Stimulated activated CD8-positive, alpha-beta memory T cell treated with anti-CD3 and anti-CD28 coated beads, Interleukin-15, amount 100 ng/mL, for 24 hours (primary cell): ENCODE data around the gene LRPAP1.

ENCODE experiments used
- DNase-seq: peaks from one replicate; pipeline ENCODE4 v3.0.0-alpha.2; 2020; ENCODE audit warnings: low read depth

LRPAP1 gene

DNA sequence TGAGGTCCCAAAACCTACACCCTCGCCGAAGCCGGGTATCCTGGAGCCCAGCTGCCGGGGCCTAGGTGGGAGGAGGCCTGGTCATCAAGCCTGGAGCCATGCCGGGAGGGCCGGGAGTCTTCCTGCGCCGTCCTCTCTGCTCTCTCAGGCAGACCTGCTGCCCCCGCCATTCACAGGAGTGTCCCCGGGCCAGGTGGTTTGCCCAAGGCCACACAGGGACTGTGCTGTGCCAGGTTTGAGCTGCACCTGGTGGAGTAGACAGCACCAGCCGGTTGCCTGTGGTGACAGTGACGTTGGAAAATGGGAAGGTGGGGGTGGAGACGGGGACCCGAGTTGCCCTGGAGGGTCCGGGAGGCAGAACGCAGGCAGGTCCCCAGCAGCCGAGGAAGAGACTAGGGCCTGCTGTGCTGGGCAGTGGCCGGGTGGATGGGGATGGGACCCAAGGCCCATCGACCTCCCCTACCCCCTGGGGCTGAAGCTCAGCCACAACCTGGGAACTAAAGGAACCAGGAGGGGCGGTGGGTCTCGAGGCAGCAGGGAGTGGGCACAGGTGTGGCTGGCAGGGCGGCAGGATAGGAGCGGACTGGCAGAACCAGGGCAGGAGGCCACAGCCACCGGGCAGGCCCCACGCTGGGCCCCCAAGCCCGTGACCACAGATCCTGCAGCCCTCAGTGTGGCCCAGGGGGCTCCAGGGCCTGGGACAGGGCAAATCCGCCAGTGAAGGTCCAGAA, 59.6 kb downstream of the LRPAP1 start:
- DNase-seq, result no peak

DNA sequence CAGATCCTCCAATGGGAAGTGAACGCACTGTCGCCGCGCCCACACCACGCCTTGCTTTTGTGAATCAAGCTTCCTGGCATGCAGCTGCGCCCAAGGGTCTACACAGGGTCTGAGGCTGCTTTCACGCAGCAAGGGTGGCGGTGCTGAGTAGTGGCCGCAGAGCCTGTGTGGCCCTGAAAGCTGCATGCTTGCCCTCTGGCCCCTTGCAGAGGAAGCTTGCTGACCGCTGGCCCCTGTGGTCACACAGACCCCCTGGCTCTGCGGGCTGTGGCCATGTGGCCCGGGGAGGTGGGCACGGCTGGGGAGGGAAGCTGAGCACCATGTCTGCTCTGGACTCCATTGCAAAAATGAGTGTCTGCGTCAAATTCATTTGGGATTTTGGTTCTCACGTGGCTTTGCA, 60.3 kb downstream of the LRPAP1 start:
- DNase-seq, result no peak

DNA sequence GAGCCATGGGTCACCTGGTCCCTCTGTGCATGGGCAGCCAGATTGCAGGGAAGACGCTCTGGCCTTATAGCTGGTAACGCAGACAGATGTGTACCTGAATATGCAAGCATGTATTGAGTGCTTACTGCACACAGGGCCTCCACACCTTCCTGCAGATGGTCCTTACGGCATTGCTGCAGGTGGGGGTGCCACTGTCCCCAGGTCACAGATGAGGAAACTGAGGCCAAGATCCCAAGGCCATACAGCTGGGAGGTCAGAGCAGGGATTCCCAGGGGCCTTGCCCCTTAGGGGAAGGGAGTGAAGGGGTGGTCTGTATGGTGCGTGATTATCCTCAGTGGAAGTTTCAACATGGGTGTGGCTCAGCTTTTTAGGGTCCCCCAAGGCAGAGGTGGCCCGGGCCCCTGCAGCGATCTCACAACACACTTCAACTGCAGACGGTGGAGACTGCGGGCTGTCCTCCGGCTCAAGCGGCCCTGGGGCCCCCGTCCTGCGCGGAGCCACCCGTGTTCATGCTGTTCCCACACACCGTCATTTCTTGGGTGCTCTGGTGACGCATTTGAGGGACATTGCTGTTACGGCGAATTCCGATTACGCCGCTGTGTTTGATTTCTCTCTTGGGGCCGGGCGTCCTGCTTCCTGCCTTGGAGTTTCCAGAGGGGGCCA, 61.0 kb downstream of the LRPAP1 start:
- DNase-seq, result no peak

DNA sequence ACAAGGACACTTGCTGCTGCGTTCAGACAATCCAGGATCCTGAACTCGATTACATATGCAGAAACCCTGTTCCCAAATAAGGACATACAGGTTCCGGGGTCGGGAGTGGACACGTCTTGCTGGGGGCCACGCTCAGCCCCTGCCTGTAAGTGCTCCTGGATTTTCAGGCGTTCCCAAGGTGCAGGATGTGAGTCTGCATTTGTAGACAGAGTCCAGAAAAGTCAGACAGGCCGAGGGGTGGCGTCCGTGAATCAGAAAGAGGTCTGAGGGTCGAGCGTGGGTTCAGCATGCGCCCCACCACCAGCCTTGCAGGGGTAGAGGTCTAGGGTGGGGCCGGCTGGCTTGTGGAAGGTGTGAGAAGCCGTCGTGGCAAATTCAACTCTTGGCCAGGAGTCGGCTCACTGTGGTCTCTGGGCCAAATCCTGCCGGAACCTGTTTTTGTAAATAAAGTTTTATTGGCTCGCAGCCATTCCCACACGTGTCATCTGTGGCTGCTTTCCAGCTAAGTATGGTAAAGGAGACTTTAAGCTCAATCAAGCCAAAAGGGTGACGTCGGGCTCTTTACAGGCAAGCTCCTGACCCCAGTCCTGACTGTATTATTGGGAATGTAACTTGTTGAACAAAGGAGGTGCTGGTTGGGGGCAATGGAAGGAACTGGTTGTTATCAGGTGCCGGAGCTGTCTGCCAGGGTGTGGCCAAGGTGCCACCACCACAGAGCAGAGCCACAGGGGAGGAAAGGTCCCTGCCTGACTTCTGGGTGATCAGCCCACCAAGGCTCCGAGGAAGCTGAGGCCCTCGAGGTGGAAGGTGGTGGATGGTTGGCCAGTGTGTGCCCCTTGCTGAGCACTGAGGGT, 61.8 kb downstream of the LRPAP1 start:
- no peak for DNase-seq

- DNase-seq, result no peak
Measured at GRCh38 chr4:3469386-3470243, 62.6 kb downstream of the LRPAP1 start.

DNA sequence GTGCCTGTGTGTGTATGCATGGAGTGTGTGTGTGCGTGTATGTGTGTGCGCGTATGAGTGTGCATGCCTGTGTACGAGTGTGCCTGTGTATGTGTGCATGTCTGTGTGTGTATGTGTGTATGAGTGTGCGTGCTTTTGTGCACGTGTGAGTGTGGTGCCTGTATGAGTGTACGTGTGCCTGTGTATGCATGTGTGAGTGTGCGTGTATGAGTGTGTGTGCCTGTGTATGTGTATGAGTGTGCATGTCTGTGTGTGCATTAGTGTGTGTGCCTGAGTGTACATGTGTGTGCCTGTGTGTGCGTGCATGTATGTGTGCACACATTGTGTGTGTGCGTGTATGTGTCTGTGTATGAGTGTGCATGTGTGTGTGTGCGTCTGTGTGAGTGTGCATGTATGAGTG, 63.4 kb downstream of the LRPAP1 start:
- no peak for DNase-seq

DNA sequence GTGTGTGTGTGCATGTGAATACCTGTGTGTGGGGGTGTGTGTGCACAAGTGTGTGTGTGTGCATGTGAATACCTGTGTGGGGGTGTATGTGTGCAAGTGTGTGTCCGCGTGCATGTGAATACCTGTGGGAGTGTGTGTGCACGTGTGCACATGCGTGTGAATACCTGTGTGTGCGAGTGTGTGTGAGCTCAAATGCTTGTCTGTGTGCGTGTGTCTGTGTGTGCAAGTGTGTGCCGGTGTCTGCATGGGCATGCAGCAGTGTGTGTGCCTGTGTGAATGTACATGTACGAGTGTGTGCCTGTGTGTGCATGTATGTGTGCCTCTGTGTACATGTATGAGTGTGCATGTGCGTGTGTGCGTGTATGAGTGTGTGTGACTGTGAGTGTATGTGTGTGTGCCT, 64.1 kb downstream of the LRPAP1 start:
- no peak for DNase-seq

- no peak for DNase-seq
Measured at GRCh38 chr4:3467601-3468031, 64.6 kb downstream of the LRPAP1 start.

GRCh38 chr4:3466691-3467600, 65.3 kb downstream of the LRPAP1 start:
- no peak for DNase-seq

DNA sequence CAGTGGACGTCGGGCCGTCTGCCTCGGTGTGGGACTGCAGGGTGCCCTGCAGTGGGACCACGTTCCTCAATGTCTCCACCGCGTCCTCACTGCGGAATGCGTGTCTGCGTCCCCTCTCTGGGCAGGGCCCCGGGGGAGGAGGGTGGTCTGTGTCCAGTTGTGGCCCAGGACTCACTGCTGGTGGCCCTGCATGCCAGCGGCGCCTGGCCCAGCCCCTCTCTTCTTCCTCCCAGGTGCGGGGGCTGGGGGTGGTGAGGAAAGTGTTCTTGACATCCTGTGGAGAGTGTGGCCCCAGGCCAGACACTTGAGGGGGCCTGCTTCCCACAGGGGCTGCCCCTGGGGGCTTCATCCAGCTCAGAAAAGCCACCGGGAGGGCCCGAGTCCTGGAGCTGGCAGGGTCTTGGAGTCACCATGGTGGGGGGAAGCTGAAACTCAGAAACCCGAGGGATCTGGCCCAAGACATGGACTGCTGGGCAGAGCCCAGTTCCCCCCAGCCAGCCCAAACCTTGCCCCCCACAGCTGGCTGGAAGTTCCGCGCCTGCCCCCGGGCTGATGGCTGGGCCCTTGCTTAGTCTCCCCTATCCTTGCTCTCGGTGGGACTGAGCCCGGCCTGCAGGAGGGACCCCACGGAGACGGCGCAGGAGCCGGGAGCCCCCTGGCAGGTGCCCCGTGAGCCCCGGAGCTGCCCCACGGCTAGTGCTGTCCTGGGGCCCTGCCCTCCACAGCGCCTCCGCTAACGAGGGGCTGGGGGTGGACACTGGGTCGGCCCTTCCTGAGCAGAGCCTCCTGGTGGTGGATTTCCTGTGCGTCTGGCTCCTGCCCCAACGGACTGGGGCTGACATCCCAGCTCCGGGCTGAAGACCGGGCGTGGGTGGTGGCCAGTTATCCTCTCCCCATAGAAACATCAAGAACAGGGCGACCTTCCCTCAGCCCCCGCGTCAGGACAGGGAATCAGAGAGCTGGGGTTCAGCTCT, 66.2 kb downstream of the LRPAP1 start:
- no peak for DNase-seq

DNA sequence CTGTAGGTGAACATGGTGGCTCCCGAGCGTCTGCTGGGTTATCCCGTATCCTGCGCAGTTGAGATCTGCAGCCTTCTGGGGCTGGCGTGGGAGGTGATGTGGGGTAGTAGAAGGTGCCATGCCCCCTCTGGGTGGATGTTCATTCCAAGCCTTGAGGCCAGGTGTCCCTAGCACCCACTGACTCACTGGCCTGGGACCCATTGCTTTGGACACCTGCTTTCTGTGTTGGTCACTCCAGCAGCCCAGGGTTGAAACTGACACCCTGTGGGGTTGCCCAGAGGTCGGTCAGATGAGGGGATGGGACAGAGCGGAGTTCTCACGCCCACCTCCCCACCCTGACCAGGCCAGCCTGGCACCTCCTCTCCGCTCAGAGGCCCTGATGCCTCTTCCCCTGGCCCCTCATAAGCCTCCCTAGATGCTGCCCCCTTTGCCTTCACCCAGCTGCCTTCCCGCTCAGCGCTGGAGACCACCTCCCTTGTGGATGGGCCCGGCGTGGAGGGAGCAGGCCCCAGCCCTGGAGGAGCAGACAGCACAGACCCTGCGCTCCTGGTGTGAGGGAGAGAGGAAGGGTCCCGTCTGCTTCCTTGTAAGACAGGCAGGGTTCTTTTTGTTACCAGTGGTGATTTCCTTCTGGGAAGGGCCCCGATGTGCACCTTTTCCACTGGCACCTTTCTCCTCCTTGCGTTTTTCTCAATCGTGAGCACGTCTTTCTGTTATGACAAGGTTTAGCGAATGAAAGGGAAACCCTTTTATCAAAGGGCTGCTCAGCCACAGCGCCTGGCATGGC, 67.1 kb downstream of the LRPAP1 start:
- no peak for DNase-seq

DNA sequence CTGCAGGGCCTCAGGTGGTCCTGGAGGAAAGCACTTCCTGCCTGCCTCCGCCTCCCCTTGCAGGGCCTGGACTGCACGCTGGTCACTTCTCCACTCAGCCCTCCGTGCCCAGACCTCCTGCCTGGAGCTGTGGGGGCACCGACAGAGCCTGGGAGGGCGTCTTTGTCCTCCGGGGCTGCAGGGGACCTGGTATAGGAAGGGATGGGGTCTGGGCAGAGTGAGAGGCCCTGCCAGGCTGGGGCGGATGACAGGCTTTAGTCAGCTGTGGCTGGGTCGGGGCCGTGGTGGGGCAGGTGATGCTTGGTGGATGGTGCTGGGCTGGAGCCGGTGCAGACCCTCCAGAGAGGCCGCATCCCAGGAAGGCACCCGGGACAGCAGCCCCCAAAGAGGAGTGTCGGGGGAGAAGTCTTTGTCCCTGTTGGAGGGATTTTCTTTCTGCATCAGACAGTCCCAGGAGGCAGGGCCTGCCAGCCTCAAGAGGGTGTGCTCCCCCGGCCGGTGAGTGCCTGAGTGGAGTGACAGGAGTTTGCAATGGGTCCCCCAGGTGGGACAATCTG, 67.8 kb downstream of the LRPAP1 start:
- DNase-seq, result no peak

GRCh38 chr4:3463556-3464348, 68.5 kb downstream of the LRPAP1 start:
- no peak for DNase-seq

DNA sequence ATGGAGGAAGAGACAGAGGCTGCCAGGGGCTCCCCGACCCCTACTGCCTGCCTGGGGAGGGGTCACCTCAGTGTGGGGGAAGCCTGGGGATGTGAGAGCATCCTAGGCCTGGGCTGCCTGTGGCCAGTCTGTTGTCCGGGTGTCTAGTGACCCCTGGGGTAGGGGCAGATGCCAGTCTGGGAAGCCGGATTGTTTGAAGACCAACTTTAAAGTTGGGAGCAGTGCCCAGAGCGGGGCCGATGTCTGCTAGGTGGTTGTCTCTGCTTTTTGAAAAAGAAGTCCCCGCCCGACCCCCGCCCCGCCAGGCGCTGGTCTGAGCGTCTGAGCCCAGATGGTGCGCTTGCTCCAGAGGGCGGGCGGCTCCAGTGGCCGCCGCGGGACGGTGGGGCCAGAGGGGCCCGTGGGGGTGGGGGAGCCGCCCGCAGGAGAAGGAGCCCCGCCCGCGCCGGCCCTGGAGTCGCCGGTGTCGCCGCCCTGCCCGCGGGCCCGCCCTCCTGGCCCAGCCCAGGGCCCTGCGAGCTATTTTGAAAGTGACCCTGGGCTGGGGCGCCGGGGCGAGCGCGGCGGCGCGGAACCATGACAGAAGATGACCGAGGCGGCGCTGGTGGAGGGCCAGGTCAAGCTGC, 69.3 kb downstream of the LRPAP1 start, which contains the start of gene DOK7:
TSS of gene DOK7 (plus strand) at position 517 of the 626 bp plus-strand sequence. CDS start at position 587, 70 bp downstream.
- no peak for DNase-seq

DNA sequence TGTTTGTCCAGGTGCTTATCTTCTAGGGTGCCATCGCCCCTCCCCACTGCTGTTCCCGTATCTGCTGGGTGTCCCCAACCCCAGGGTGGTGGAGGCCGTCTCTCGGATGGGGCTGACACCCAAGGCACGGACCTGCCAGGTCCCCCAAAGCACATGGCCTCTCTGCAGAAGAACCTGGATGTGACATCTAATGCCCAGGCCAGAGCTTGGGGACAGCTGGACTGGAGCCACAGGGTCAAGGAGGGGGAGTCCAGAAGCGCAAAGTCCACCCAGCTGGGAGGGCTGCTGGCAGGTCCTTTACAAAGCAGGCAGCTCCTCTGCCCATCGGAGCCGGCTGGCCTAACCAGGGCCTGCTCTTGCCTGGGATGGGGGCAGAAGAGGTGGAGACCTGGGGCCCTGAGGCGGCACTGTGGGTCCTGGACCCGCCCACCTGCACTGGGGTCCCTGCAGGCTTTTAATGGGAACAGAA, 69.9 kb downstream of the LRPAP1 start:
- DNase-seq, result no peak

GRCh38 chr4:3461515-3462291, 70.5 kb downstream of the LRPAP1 start:
- no peak for DNase-seq
